IMR-90 (cell line): ENCODE data around the gene KDSR. TPM values are rescaled to one million over a fixed set of nuclear protein-coding genes. Genes with fewer than 3 reads are reported as not detected.
A peak's percentile ranks its signal among the peaks of the same experiment; 100 is the strongest.

Experiments
- ATAC-seq: fragments of 200-7000 bp; cut with Tn5 transposase; 2 replicates; pipeline ENCODE4 v1.9.1; 2020; ENCODE audit warnings: low read depth, mild to moderate bottlenecking, moderate library complexity
- BruUV-seq: library from RNA; stranded (reverse); fragments of 400-500 nt; replicated peaks from 2 replicates; lab custom pipeline; 2021; lab: Mats Ljungman, UMichigan
- CTCF ChIA-PET: fragments of 300-600 bp; formaldehyde crosslinking; extraction: SDS; loops from one replicate; lab custom pipeline; 2021; ENCODE audit warnings: antibody characterized with exemption; lab: Yijun Ruan, JAX
- POLR2A ChIA-PET: fragments of 300-600 bp; sonication (Branson Sonifier 250); formaldehyde crosslinking; loops from one replicate; lab custom pipeline; 2022; ENCODE audit warnings: antibody characterized with exemption; ENCODE audit not compliant: unreplicated experiment; lab: Charles Lee
- DNase-seq: peaks from one replicate; pipeline ENCODE4 v3.0.0; 2013
- H2AFZ ChIP-seq: replicated peaks from 2 replicates; pipeline ENCODE3; 2013; ENCODE audit warnings: low read length, mild to moderate bottlenecking; ENCODE audit not compliant: poor library complexity
- H2AK5ac ChIP-seq: 2 replicates; pipeline ENCODE4 v1.6.1; 2013; ENCODE audit warnings: low read depth, low read length, inconsistent platforms
- H2AK9ac ChIP-seq: replicated peaks from 2 replicates; pipeline ENCODE3; 2013; ENCODE audit warnings: mild to moderate bottlenecking, low read depth, low read length, moderate library complexity; ENCODE audit not compliant: poor library complexity
- H2BK120ac ChIP-seq: 2 replicates; pipeline ENCODE4 v1.6.1; 2013; ENCODE audit warnings: low read depth, low read length, inconsistent platforms
- H2BK15ac ChIP-seq: 3 replicates; pipeline ENCODE4 v1.6.1; 2013; ENCODE audit warnings: low read depth, low read length, inconsistent platforms
- H2BK20ac ChIP-seq: 2 replicates; pipeline ENCODE4 v1.6.1; 2013; ENCODE audit warnings: low read depth, mild to moderate bottlenecking, inconsistent platforms, low read length, moderate library complexity
- H2BK5ac ChIP-seq: 2 replicates; pipeline ENCODE4 v1.6.1; 2013; ENCODE audit warnings: mild to moderate bottlenecking, low read depth, low read length, inconsistent platforms; ENCODE audit not compliant: poor library complexity, severe bottlenecking
- H3K14ac ChIP-seq: replicated peaks from 2 replicates; pipeline ENCODE4 v1.6.1; 2013; ENCODE audit warnings: low read depth, low read length, inconsistent platforms
- H3K18ac ChIP-seq: 2 replicates; pipeline ENCODE4 v1.6.1; 2013; ENCODE audit warnings: low read depth, low read length, control low read depth
- H3K23ac ChIP-seq: 2 replicates; pipeline ENCODE4 v1.6.1; 2013; ENCODE audit warnings: low read depth, low read length, inconsistent platforms
- H3K27ac ChIP-seq: 2 replicates; pipeline ENCODE4 v1.5.1; 2013; ENCODE audit warnings: mild to moderate bottlenecking, control low read depth, low read length; ENCODE audit not compliant: insufficient read depth
- H3K27me3 ChIP-seq: 2 replicates; pipeline ENCODE4 v1.6.1; 2013; ENCODE audit warnings: low read length; ENCODE audit not compliant: control insufficient read depth, insufficient read depth
- H3K36me3 ChIP-seq: 2 replicates; pipeline ENCODE4 v1.6.1; 2013; ENCODE audit warnings: low read length, mixed read lengths; ENCODE audit not compliant: control insufficient read depth, insufficient read depth
- H3K4ac ChIP-seq: 2 replicates; pipeline ENCODE4 v1.6.1; 2013; ENCODE audit warnings: low read depth, low read length, inconsistent platforms
- H3K4me1 ChIP-seq: 2 replicates; pipeline ENCODE4 v1.6.1; 2013; ENCODE audit warnings: low read length, mixed read lengths; ENCODE audit not compliant: control insufficient read depth, insufficient read depth
- H3K4me2 ChIP-seq: 2 replicates; pipeline ENCODE4 v1.6.1; 2013; ENCODE audit warnings: low read depth, mild to moderate bottlenecking, control low read depth, low read length, moderate library complexity
- H3K4me3 ChIP-seq: 2 replicates; pipeline ENCODE4 v1.5.1; 2013; ENCODE audit warnings: low read depth, mild to moderate bottlenecking, control low read depth, low read length, moderate library complexity; ENCODE audit not compliant: insufficient read depth
- H3K56ac ChIP-seq: 2 replicates; pipeline ENCODE4 v1.6.1; 2013; ENCODE audit warnings: low read length, inconsistent platforms; ENCODE audit not compliant: insufficient read depth; ENCODE audit errors: extremely low read depth
- H3K79me1 ChIP-seq, 2 experiments: 2 replicates each; pipeline ENCODE4 v1.6.1; 2013; ENCODE audit warnings: low read length in 2 of 2, inconsistent platforms in 1 of 2, low read depth in 1 of 2
- H3K9ac ChIP-seq: 2 replicates; pipeline ENCODE4 v1.6.1; 2013; ENCODE audit warnings: low read depth, low read length, control low read depth
- H3K9me1 ChIP-seq: 2 replicates; pipeline ENCODE4 v1.6.1; 2013; ENCODE audit warnings: low read length, inconsistent platforms; ENCODE audit not compliant: insufficient read depth
- H3K9me3 ChIP-seq: 2 replicates; pipeline ENCODE4 v1.6.1; 2013; ENCODE audit warnings: low read length; ENCODE audit not compliant: control insufficient read depth, insufficient read depth
- H4K20me1 ChIP-seq: 2 replicates; pipeline ENCODE4 v1.6.1; 2013; ENCODE audit warnings: low read length, inconsistent platforms; ENCODE audit not compliant: insufficient read depth
- H4K5ac ChIP-seq: 2 replicates; pipeline ENCODE4 v1.6.1; 2013; ENCODE audit warnings: mild to moderate bottlenecking, low read depth, low read length, control low read depth
- H4K8ac ChIP-seq, 2 experiments: 2 replicates each; pipeline ENCODE4 v1.6.1; 2013; ENCODE audit warnings: low read depth in 2 of 2, low read length in 2 of 2, control low read depth in 1 of 2, inconsistent platforms in 1 of 2
- H4K91ac ChIP-seq: 2 replicates; pipeline ENCODE4 v1.6.1; 2013; ENCODE audit warnings: low read depth, low read length, inconsistent platforms; ENCODE audit not compliant: insufficient read depth
- ELK1 ChIP-seq: fragments of 150-350 bp; IDR thresholded peaks from 2 replicates; pipeline ENCODE4 v1.6.1; 2016; ENCODE audit warnings: low read depth, mild to moderate bottlenecking, low read length, moderate library complexity, borderline replicate concordance
- MXI1 ChIP-seq: IDR thresholded peaks from 2 replicates; pipeline ENCODE4 v1.6.1; 2012; ENCODE audit warnings: low read depth, mild to moderate bottlenecking, low read length, moderate library complexity, borderline replicate concordance
- NFE2L2 ChIP-seq: fragments of 150-350 bp; IDR thresholded peaks from 2 replicates; pipeline ENCODE4 v1.6.1; 2016; ENCODE audit warnings: low read depth, mild to moderate bottlenecking, low read length
- WGBS, 2 experiments: methylation state at CpG; one replicate each; pipeline versions ENCODE4 v1.1.5 to v1.1.7; 2013; ENCODE audit warnings: missing lambda C conversion rate in 2 of 2; ENCODE audit not compliant: insufficient read length in 1 of 2; ENCODE audit errors: extremely low coverage in 2 of 2; 5-methylcytosine and 5-hydroxymethylcytosine counted together
- dilution Hi-C: fragments of 300-500 bp; cut with HindIII; formaldehyde crosslinking; loops from one replicate; pipeline ENCODE4 v1.14.3; 2018; ENCODE audit warnings: low sequenced_read_pairs; ENCODE audit not compliant: unreplicated experiment
- in situ Hi-C: fragments of 300-500 bp; cut with MboI; formaldehyde crosslinking; loops from 3 replicates; pipeline ENCODE4 v1.14.3; 2019; ENCODE audit warnings: low sequenced_read_pairs, inconsistent platforms, mixed read lengths
- intact Hi-C: fragments of 100-400 bp; cut with micrococcal nuclease; formaldehyde crosslinking; loops from 2 replicates; pipeline ENCODE4 v1.10.0; 2022
- polyA plus RNA-seq, 3 experiments: library from polyadenylated mRNA; depleted of rRNA; stranded (reverse); fragments of >200 nt; gene quantifications; 2 replicates each; pipeline ENCODE4 v1.2.3, GENCODE V29; 2012; ENCODE audit warnings: low replicate concordance in 1 of 3
- total RNA-seq: library from RNA; depleted of rRNA; stranded (reverse); fragments of >200 nt; gene quantifications from 2 replicates; pipeline ENCODE4 v1.2.3, GENCODE V29; 2012

Gene KDSR
- total and polyA plus RNA-seq, 2 of the 4 experiments (the other 2 are of a cell fraction): 21.5 to 21.9 TPM

DNA sequence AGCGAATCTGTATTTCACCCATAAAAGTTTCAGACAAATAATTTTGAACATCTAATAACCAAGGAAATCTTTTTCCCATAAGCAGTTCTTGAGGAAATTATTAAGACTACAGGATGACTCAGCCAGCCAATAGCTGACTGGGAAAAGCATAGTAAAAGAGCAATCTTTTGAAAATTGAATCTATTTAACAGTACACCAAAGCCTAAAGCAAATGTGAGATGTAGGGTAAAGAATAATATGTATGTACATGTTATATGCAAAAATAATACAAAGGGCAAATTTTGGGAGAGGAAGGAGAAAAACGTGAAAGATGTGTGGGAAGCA is 12.6 kb upstream of the KDSR start:
- peak; percentile 16 for DNase-seq
- BruUV-seq: no TSS peak

More for the DNA sequence above, 12.6 kb upstream of the KDSR start:
- Histone ChIP-seq H3K27ac (no peak overlapping the region), H4K91ac (no peak overlapping the region), H3K4ac (no peak overlapping the region; the same call in 1 of the 2 replicates), H2BK120ac (no peak overlapping the region), H2AK5ac (no peak overlapping the region), H3K56ac (no peak overlapping the region), H2BK5ac (no peak overlapping the region), H3K9me3 (peaks cover 4% of the 10 kb centered on the region; the same call in 1 of the 2 replicates), H3K27me3 (no peaks in the 10 kb centered on the region), H2BK15ac (no peak overlapping the region; the same call in 2 of the 3 replicates), H2AFZ (no peak overlapping the region), H3K9ac (no peak overlapping the region), H3K79me1 (no peaks in the 10 kb centered on the region), H2BK20ac (peak overlapping the region; percentile 34; the same call in 1 of the 2 replicates), H3K36me3 (peaks cover 7% of the 10 kb centered on the region; the same call in 1 of the 2 replicates), H3K18ac (no peak overlapping the region), H3K9me1 (no peaks in the 10 kb centered on the region), H3K4me3 (no peak overlapping the region), H4K20me1 (no peaks in the 10 kb centered on the region), H3K23ac (no peak overlapping the region), H3K4me1 (no peaks in the 10 kb centered on the region), H4K5ac (no peak overlapping the region), H2AK9ac (no peak overlapping the region), H4K8ac (0 out of 4 replicates have a peak overlapping the region, but pooled peaks of 1 of the 2 experiments have one; percentile 25), H3K14ac (no peak overlapping the region), H3K4me2 (no peak overlapping the region)
- 100% methylated on average over 1 of the region's 2 CpGs; no CpG with 5 or more reads in 1 of the 2 experiments for WGBS, 2 experiments
- no peak; the same call in 1 of the 2 replicates for ATAC-seq
- no peak for TF ChIP-seq ELK1
- no peak for TF ChIP-seq MXI1
- TF ChIP-seq NFE2L2: no peak
- CTCF ChIA-PET: no interaction called here
- POLR2A ChIA-PET: no interaction called here
- intact Hi-C loops (no loop called here), dilution Hi-C loops (no loop called here), in situ Hi-C loops (no loop called here)
